Mesenchymal stem cell (in vitro differentiated cells and primary cell): Measurements from ENCODE around the gene ABI3.
A peak's percentile ranks its signal among the peaks of the same experiment; 100 is the strongest.

Experiments used
- DNase-seq: peaks from one replicate; pipeline ENCODE4 v3.0.0-alpha.2; 2013
- H2AFZ ChIP-seq: one replicate; pipeline ENCODE4 v1.6.1; 2013; ENCODE audit warnings: low read depth, mild to moderate bottlenecking, control low read depth, inconsistent platforms, low read length, moderate library complexity
- H2AK5ac ChIP-seq: 2 replicates; pipeline ENCODE4 v1.6.1; 2013; ENCODE audit warnings: low read length, moderate library complexity, mild to moderate bottlenecking, inconsistent platforms; ENCODE audit not compliant: severe bottlenecking
- H2BK120ac ChIP-seq: one replicate; pipeline ENCODE4 v1.6.1; 2013; ENCODE audit warnings: low read depth, mild to moderate bottlenecking, inconsistent platforms, low read length, moderate library complexity
- H2BK12ac ChIP-seq, 2 experiments: one replicate each; pipeline ENCODE4 v1.6.1; 2013; ENCODE audit warnings: inconsistent platforms in 2 of 2, low read length in 2 of 2, mild to moderate bottlenecking in 2 of 2, moderate library complexity in 2 of 2, control low read depth in 1 of 2
- H2BK15ac ChIP-seq: one replicate; pipeline ENCODE4 v1.6.1; 2013; ENCODE audit warnings: mild to moderate bottlenecking, low read depth, inconsistent platforms; ENCODE audit not compliant: poor library complexity, severe bottlenecking
- H2BK5ac ChIP-seq: 2 replicates; pipeline ENCODE4 v1.6.1; 2013; ENCODE audit warnings: low read depth, mild to moderate bottlenecking, low read length, control low read depth, inconsistent platforms; ENCODE audit not compliant: poor library complexity, severe bottlenecking
- H3K14ac ChIP-seq, 2 experiments: one replicate each; pipeline ENCODE4 v1.6.1; 2013; ENCODE audit warnings: inconsistent platforms in 2 of 2, low read length in 2 of 2, control low read depth in 1 of 2, mild to moderate bottlenecking in 1 of 2, moderate library complexity in 1 of 2
- H3K18ac ChIP-seq, 2 experiments: one replicate each; pipeline ENCODE4 v1.6.1; 2013; ENCODE audit warnings: inconsistent platforms in 2 of 2, low read length in 2 of 2, control low read depth in 1 of 2, low read depth in 1 of 2, mild to moderate bottlenecking in 1 of 2
- H3K23ac ChIP-seq, 2 experiments: one replicate each; pipeline ENCODE4 v1.6.1; 2013; ENCODE audit warnings: inconsistent platforms in 2 of 2, low read length in 2 of 2, mild to moderate bottlenecking in 2 of 2, moderate library complexity in 2 of 2, control low read depth in 1 of 2
- H3K27ac ChIP-seq: 2 replicates; pipeline ENCODE4 v1.5.1; 2013; ENCODE audit warnings: mild to moderate bottlenecking, moderate library complexity, low read length, control low read depth, inconsistent platforms; ENCODE audit not compliant: poor library complexity, severe bottlenecking
- H3K27me3 ChIP-seq, 2 experiments: 2 replicates each; pipeline versions ENCODE4 v1.6.1 to v1.7.0; 2013; ENCODE audit warnings: low read length in 2 of 2, mild to moderate bottlenecking in 2 of 2, moderate library complexity in 2 of 2, control low read depth in 1 of 2, inconsistent platforms in 1 of 2; ENCODE audit not compliant: control insufficient read depth in 1 of 2, insufficient read depth in 1 of 2
- H3K36me3 ChIP-seq, 2 experiments: 2 replicates each; pipeline versions ENCODE4 v1.6.1 to v1.7.0; 2013; ENCODE audit warnings: low read length in 2 of 2, control low read depth in 1 of 2, inconsistent platforms in 1 of 2, low read depth in 1 of 2, mild to moderate bottlenecking in 1 of 2; ENCODE audit not compliant: insufficient read depth in 2 of 2, control insufficient read depth in 1 of 2
- H3K4ac ChIP-seq, 2 experiments: one replicate each; pipeline ENCODE4 v1.6.1; 2013; ENCODE audit warnings: inconsistent platforms in 2 of 2, low read length in 2 of 2, mild to moderate bottlenecking in 2 of 2, moderate library complexity in 2 of 2, control low read depth in 1 of 2, low read depth in 1 of 2
- H3K4me1 ChIP-seq: 2 replicates; pipeline ENCODE4 v1.6.1; 2013; ENCODE audit warnings: low read depth, low read length, control low read depth; ENCODE audit not compliant: control insufficient read depth, insufficient read depth
- H3K4me2 ChIP-seq: 2 replicates; pipeline ENCODE4 v1.6.1; 2013; ENCODE audit warnings: low read length, mild to moderate bottlenecking, inconsistent platforms; ENCODE audit not compliant: poor library complexity, severe bottlenecking
- H3K4me3 ChIP-seq, 2 experiments: 2 replicates each; pipeline versions ENCODE4 v1.5.1 to v1.7.0; 2013; ENCODE audit warnings: low read length in 2 of 2, mild to moderate bottlenecking in 2 of 2, control low read depth in 1 of 2, low read depth in 1 of 2; ENCODE audit not compliant: insufficient read depth in 1 of 2
- H3K79me1 ChIP-seq: replicated peaks from 2 replicates; pipeline ENCODE4 v1.6.1; 2013; ENCODE audit warnings: mild to moderate bottlenecking, control low read depth, low read length, inconsistent platforms; ENCODE audit not compliant: poor library complexity, severe bottlenecking
- H3K9ac ChIP-seq: 2 replicates; pipeline ENCODE4 v1.7.0; 2013; ENCODE audit warnings: mild to moderate bottlenecking, low read length, moderate library complexity
- H3K9me3 ChIP-seq: 2 replicates; pipeline ENCODE4 v1.7.0; 2013; ENCODE audit warnings: mild to moderate bottlenecking, low read length; ENCODE audit not compliant: control insufficient read depth
- H4K8ac ChIP-seq: one replicate; pipeline ENCODE4 v1.6.1; 2013; ENCODE audit warnings: inconsistent platforms, mild to moderate bottlenecking, low read length, moderate library complexity
- H4K91ac ChIP-seq: one replicate; pipeline ENCODE4 v1.6.1; 2013; ENCODE audit warnings: mild to moderate bottlenecking, low read length, inconsistent platforms
- WGBS: methylation state at CpG from one replicate; pipeline ENCODE4 v1.1.7; 2013; ENCODE audit warnings: mixed read lengths; 5-methylcytosine and 5-hydroxymethylcytosine counted together

ABI3 gene

DNA sequence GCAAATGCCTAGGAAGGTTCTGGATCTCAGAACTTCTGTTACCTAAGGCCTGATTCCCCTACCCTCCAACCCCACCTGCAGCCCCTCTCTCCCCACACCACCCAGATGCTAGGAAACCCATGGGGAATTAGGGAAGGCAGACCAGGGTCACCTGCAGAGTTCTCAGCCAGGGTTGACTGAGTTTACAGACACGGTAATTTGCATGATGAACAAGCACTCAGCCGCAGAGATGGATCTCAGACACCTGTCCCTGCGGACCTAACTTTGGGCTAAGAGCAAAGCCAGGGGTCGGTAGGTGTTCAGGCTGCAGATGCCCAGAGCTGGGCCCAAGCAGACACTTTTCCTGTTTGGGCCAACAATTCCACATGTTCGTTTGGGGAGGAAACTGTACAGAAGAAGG lies 2.9 kb downstream of the ABI3 start:
- H2BK12ac ChIP-seq: no peak overlapping the region
- H2AFZ ChIP-seq: no peak overlapping the region
- WGBS: 94% methylated on average over 5 of the region's 5 CpGs
- no peak overlapping the region for H2BK15ac ChIP-seq
- peaks cover 2% of the 10 kb centered on the region for H3K79me1 ChIP-seq
- H2AK5ac ChIP-seq: no peak overlapping the region
- H3K27me3 ChIP-seq: peaks cover 0 to 50% of the 10 kb centered on the region in 2 experiments
- H3K4ac ChIP-seq: no peak overlapping the region
- no peak overlapping the region for H4K8ac ChIP-seq
- H3K23ac ChIP-seq: no peak overlapping the region
- no peak overlapping the region for H3K14ac ChIP-seq
- DNase-seq: no peak
- H2BK5ac ChIP-seq: no peak overlapping the region
- no peak overlapping the region for H3K27ac ChIP-seq
- H3K9me3 ChIP-seq: no peaks in the 10 kb centered on the region
- H3K36me3 ChIP-seq: peaks cover 0 to 7% of the 10 kb centered on the region in 2 experiments
- H3K4me1 ChIP-seq: peaks cover 20% of the 10 kb centered on the region
- H4K91ac ChIP-seq: no peak overlapping the region
- no peak overlapping the region for H3K4me3 ChIP-seq
- no peak overlapping the region for H2BK120ac ChIP-seq
- no peak overlapping the region for H3K4me2 ChIP-seq
- no peak overlapping the region for H3K18ac ChIP-seq
- no peak overlapping the region for H3K9ac ChIP-seq

DNA sequence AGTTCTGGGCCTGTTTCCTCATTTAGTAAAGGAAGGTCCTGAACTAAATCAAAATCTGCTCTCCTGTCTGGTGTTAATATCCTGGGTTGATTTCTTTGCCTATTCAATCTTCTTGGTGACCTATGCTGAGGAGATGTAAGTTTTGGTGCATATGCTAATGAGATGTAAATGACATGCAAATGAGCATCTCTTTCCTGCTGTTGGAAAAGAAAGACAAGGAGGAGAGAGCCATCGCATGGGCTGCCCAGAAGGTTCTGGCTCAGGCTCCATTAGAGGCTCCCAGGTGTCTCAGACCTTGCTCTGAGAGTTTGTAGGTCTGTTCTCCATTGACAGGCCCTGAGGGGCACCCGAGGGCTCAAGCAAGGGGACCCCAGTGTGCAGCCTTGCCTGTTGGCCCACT lies 3.3 kb downstream of the ABI3 start:
- Histone ChIP-seq H3K36me3 (peaks cover 0 to 7% of the 10 kb centered on the region in 2 experiments), H3K9ac (no peak overlapping the region), H2BK12ac (no peak overlapping the region), H3K4me3 (no peak overlapping the region), H2BK120ac (no peak overlapping the region), H4K8ac (no peak overlapping the region), H2AK5ac (no peak overlapping the region), H3K18ac (no peak overlapping the region), H2AFZ (no peak overlapping the region), H3K14ac (no peak overlapping the region), H3K79me1 (peaks cover 2% of the 10 kb centered on the region), H3K27me3 (peaks cover 0 to 47% of the 10 kb centered on the region in 2 experiments), H3K23ac (no peak overlapping the region), H4K91ac (no peak overlapping the region), H2BK5ac (no peak overlapping the region), H3K9me3 (no peaks in the 10 kb centered on the region), H3K4me2 (no peak overlapping the region), H3K4me1 (peaks cover 20% of the 10 kb centered on the region), H3K4ac (no peak overlapping the region), H2BK15ac (no peak overlapping the region), H3K27ac (no peak overlapping the region)
- no peak for DNase-seq
- 98% methylated on average over 2 of the region's 2 CpGs for WGBS

DNA sequence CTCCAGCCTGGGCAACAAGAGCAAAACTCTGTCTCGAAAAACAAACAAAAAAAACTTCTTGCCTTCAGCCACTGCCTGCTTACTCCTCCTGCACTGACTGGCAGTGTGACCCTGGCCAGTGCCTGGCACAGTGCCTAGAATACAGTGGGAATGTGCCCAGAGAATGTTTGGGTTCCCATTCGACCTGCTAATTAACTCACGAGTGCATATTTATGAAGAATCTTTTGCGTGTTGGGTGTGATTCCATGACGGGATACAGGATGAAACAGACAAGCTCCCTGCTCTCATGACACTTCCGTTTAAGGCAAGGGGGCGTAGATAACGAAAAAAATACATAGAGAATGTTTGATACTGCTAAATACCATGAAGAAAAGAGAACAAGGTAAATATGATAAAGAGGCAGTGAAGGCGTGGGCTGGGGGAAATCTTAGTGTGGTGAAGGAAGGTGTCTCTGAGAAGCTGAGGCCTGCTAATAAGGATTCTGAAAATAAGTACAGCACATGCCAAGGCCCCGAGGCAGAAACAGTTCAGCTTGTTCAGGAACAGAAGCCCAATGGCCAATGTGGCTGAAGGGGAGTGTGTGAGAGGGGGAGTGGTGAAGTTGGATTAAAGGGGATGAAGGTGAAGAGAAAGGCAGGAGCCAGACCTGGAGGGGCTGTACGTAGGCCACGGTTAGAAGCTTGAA lies 4.3 kb downstream of the ABI3 start:
- Histone ChIP-seq H3K4me1 (peaks cover 14% of the 10 kb centered on the region), H3K27ac (no peak overlapping the region), H3K14ac (no peak overlapping the region), H2AK5ac (no peak overlapping the region), H2BK120ac (no peak overlapping the region), H3K23ac (no peak overlapping the region), H3K4me3 (no peak overlapping the region), H3K18ac (no peak overlapping the region), H3K4ac (no peak overlapping the region), H3K9me3 (no peaks in the 10 kb centered on the region), H4K91ac (peak overlapping the region; percentile 11), H2BK12ac (no peak overlapping the region), H3K4me2 (no peak overlapping the region), H3K36me3 (peaks cover 0 to 13% of the 10 kb centered on the region in 2 experiments), H2BK5ac (no peak overlapping the region), H2BK15ac (no peak overlapping the region), H3K27me3 (peaks cover 0 to 44% of the 10 kb centered on the region in 2 experiments), H4K8ac (no peak overlapping the region), H3K9ac (no peak overlapping the region), H3K79me1 (peaks cover 2% of the 10 kb centered on the region), H2AFZ (no peak overlapping the region)
- no peak for DNase-seq
- WGBS: 87% methylated on average over 11 of the region's 12 CpGs

DNA sequence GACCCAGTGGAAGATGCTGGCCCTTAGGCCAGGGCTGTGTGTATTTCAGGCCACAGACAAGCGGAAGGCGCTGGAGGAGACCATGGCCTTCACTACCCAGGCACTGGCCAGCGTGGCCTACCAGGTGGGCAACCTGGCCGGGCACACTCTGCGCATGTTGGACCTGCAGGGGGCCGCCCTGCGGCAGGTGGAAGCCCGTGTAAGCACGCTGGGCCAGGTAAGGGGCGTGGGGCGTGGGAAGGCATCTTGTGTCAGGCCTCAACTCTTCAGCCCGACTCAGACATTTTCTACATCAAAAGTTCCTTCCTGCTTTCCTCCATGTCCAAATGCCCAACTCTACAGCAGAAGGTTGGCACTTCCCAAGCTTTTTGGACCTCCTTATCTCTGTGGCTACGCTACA lies 6.0 kb downstream of the ABI3 start:
- no peak overlapping the region for H2AK5ac ChIP-seq
- peaks cover 0 to 17% of the 10 kb centered on the region in 2 experiments for H3K36me3 ChIP-seq
- WGBS: 95% methylated on average over 13 of the region's 13 CpGs
- H3K9me3 ChIP-seq: no peaks in the 10 kb centered on the region
- H3K4me1 ChIP-seq: no peaks in the 10 kb centered on the region
- H3K14ac ChIP-seq: no peak overlapping the region
- no peak overlapping the region for H2BK120ac ChIP-seq
- no peak overlapping the region for H3K23ac ChIP-seq
- no peak overlapping the region for H2BK12ac ChIP-seq
- no peak overlapping the region for H4K8ac ChIP-seq
- H3K4ac ChIP-seq: no peak overlapping the region
- no peak overlapping the region for H3K27ac ChIP-seq
- H2BK5ac ChIP-seq: no peak overlapping the region
- H3K18ac ChIP-seq: no peak overlapping the region
- no peak overlapping the region for H2BK15ac ChIP-seq
- no peak overlapping the region for H3K9ac ChIP-seq
- peaks cover 0 to 32% of the 10 kb centered on the region in 2 experiments for H3K27me3 ChIP-seq
- H3K79me1 ChIP-seq: no peaks in the 10 kb centered on the region
- no peak overlapping the region for H4K91ac ChIP-seq
- no peak for DNase-seq
- no peak overlapping the region for H3K4me2 ChIP-seq
- no peak overlapping the region for H2AFZ ChIP-seq
- H3K4me3 ChIP-seq: no peak overlapping the region
